Measurements from ENCODE around the gene KCNH5.

The KCNH5 gene

DNA sequence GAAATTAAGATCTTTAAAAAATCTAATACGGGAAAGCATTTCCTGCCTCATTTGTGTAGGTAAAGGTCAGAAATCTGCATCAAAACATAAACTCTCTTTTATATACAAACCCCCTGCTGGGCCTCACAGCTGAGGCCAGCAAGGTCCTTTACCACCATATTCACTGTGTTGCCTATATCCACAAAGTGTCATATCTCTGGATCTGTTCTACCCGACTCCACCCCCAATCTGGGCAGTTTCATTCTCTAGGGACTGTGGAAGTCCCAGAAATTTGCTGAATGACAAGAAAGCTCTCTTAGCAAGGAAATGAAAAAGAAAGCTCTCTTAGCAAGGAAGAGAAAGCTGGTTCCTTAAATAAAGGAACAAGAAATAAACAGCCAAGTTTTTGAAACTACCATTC is 301.7 kb downstream of the KCNH5 start:
- DNase-seq (ENCODE audit: low spot score), result no peak

DNA sequence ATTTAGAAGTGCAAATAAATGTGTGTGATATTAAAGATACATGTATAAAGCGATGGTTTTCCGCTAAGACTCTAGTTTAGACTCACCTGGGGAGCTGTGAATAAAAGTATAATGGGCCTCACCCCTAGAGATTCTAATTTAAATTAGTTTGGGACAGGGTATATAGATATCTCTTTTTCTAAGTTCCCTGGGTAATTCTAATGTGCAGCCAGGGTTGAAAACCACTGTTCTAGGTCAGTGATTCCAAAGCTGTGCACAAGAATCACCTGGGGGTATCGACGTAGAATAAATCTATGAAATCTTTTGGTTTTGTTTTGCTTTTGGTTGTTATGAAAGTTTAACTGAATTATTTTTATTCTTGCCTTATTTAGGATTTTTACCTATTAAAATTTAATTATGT is 302.1 kb downstream of the KCNH5 start:
- DNase-seq (ENCODE audit: low spot score), result no peak

DNA sequence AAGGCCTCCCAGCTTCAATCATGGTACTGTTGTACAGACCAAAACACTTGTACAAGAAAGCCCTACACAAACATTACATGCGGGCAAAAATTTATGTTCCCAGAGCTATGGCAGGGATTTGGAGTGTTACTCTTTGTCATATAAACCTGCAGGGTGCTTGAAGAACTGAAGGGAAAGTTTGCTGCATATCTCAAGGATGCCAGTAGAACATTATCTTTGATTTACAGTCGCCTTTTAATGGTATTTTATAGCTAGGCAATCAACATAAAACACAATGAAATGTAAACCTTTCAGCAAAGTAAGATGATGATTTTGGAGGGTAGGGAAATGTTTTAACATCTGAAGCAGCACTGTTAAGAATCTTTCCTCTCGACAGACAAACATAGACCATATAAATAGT is 305.6 kb downstream of the KCNH5 start:
- no peak for DNase-seq (ENCODE audit: low spot score)

DNA sequence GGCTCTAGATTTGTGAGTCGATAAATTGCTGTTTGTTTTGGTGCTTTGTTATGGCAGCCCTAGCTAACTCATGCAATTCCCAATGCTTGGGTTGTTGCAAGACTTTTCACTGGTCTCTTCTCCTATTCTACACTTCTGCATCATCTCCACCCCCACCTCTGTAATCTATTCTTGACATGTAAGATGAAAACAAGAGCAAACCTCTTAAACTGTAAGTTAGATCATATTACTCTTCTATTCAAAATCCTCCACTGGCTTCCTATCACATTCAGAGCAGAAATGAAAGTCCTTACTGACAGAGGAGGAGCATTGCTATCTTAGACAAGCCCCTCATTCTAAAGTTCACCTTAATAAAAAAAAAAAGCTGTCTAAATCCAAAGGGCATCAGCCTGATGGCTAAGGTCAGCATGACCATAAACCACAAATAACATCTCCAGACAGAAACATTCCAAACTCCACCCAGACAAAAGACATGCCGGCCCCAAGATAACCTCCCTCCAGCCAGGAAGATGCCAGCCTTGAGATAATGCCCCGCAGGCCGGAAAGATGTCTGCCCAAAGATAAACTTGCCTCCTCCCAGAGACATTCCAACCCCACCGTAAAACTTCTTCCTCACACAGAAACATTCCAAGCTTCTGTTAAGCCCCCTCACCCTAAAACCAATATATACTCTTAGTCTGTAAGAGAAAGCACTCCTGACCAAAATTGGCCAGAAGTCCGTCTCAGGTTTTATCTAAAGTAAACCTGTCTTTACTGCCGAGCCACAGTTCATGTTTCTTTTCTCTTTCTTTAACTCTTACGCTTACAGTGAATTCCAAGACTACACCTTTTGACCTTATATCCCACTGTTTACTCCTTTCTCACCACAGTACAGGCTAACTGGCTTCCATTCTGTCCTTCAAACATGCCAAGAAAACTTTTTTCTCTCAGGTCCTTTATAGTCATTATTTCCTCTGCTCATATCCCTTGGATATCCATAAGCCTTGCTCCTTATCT is 308.9 kb downstream of the KCNH5 start:
- no peak for DNase-seq (ENCODE audit: low spot score)

DNA sequence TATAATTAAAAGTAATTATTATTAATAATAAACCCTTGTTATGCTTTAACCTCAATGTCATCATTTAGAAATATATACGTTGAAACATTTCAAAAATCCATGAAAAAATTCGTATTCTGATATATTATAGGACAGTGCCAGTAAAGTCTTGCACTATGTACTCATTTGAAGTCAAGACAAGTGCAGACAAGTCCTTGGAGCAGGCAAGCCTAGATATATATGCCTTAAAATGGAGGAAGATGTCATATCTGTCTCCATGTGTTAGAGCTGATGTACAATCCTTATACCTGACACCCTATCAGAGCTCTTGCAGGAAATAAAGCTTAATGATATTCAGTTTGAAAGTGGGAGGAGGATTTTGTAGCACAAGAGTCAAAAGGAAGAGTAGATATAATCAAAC is 310.4 kb downstream of the KCNH5 start:
- DNase-seq (ENCODE audit: low spot score), result no peak

DNA sequence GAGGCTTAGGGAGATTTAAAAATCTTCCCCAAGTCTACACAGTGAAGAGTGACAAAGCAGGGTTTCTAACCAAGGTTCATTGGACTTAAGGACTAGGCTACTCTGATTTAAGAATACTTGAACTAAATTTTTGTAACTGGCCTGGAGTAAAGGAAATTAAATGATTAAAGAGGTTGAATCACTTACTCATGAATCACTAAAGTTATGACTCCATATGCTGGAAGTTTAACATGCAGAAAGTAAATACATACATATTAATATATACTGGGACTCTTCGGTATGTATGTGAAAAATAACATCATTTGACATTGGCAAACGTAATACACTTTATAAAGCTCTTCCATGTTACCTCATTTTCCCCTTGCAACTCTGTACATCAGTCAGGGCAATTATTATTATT is 322.9 kb downstream of the KCNH5 start:
- no peak for DNase-seq (ENCODE audit: low spot score)

DNA sequence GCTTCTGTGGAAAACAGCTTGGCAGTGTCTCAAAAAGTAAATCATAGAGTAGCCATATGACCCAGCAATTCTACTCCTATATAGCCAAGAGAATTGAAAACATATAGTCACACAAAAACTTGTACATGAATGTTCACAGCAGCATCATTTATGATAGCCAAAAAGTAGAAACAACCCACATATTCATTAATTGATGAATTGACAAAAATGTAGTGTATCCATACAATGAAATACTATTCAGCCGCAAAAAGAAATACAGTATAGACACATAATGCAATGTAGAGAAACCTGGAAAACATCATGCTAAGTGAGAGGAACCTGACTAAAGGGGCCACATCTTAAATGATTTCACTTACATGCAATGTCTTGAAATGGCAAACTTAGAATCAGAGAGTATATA is 326.6 kb downstream of the KCNH5 start:
- no peak for DNase-seq (ENCODE audit: low spot score)

DNA sequence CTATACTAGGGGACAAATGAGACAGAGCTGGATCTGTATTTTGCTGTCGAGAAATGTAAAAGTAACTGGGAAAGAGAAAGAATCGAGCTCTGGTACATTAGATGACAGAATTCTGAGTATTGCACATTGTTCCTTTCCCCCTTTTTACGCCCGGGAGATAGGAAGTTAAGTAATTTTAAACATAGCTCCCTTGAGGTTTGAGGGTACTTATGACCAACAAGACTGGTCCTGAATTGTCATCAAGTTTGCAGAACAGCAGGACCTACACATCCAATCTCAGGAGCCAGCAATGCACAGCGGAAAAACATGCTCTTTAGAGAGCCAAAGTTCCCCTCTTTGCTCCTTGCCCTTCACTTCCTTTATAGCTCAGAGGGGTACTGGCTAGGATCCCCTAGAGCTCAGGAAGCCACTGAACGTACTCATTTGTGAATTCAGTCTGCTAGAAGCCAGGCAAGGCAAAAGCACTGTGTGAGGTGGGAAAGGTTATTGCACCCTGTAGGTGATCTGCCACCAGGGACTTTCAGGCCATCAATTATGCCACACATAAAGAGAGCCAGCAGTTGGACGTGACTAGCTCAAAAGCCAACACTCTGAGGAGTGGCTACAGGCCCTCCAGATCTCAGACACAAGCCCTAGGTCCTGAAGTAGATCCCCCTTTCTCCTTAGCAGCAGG is 333.8 kb downstream of the KCNH5 start:
- DNase-seq (ENCODE audit: low spot score), result no peak

DNA sequence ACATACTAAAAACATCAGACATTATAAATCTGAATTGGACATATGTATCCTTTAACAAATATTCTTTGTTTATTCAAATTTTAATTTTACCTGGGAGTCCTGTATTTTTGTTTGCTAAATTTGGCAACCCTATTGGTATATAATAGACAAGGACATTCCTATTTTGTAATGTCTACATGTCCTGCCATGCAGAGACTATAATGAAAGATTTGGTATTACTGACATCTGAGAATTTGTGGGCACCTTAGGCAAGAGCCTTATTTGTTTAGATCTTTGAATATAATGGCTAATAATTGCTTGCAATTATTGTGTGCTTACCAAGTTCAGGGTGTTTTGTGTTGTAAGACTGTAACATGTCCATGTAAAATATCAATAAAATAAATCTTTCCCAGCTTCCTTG is 334.4 kb downstream of the KCNH5 start:
- no peak for DNase-seq (ENCODE audit: low spot score)

DNA sequence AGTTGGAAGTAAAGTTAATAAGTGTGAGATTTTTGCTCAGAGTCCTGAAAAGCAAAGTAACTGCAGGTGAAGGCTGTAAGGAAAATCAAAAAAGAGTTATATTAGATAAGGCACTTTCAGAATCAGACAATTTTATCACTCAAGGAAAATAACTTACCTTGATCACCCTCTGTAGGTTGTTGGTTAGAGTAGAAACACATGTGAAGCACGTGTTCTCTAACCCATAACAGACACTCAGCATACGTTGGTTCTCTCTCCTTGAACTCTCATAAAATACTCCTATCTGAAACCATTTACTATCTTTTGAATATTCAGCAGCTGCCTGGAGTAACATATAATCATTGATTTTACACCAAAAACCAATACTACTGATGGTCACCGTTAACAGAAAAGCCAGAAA is 335.5 kb downstream of the KCNH5 start:
- DNase-seq (ENCODE audit: low spot score), result no peak

DNA sequence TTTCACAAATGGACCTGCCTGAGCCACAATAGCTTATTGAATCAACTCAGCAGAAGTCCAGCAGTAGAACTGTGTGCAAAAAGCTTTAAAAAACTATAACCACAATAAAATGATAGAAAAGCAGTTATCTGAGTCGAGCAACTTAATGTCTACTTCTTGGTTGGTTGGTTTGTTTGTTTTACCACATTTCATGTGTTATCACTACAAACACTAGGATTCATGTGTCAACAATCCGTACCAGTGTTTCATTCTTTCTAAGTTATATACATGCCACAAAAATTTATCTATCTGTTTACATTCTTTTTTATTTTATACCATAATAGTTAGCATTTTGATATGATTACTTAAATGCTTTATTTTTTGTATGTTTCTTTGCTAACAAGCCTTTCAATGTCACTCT is 339.0 kb downstream of the KCNH5 start:
- DNase-seq (ENCODE audit: low spot score), result no peak

DNA sequence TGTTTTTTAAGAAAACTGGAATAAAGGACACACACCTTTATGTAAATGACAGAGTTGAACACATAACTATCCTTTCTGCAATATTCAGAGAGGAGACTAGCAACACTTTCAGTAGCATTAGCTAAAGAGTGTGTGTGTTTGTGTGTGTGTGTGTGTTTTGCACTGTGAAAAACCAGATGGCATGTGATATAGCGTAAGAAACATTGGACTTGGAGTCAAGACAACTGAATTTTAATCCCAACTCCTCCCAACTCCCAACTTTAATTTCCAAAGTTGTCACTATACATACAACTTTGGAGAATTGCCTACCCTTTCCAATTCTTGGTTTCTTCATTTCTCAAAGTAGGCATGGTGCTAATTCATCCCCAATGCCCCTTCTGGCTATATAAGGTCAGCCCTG is 347.8 kb downstream of the KCNH5 start:
- DNase-seq (ENCODE audit: low spot score), result no peak

DNA sequence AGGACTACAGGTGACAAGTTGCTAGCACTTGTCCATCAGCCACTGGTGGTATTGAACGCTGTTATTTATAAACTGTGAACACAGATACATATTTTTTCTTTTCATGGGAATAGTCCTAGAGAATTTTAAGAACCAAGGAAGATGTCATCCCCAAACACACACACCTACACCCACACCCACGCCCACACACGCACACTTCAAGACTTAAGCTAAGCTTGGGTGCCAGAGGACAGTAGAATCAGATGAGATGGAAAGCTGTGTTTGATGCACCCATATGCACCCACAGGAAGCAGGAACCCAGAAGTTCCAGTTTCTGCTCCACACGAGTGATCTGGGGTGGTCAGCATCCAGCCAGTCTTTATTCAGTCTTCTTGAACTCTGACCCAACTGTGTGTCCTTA is 348.3 kb downstream of the KCNH5 start:
- DNase-seq (ENCODE audit: low spot score), result no peak

DNA sequence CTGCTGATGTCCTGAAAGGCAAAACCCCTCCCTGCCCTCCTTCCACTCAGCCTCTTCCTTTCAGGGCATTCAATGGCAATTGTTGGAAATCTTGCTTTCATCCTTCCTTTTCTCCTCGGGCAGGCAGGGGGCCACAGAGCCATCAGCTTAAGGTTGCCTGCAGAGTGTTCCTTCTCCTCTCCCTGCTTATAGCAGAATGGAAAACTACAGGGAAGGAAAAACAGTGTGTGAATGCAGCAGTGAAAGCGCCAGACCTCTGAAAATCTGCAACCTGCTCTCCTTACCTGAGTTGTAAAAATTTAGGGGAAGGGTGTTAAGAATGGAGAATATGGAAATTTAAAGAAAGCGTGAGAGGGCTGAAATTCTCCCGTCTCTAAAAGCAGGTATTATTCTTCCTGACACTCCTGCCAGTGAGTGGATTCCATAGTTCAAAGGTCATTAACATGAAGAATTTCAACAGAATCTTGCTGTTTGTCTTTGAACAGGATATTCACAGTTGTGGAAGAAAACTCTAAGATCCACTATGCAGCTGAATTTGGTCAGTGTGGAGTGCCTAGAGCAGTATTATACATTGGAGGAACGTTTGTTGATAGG is 348.8 kb downstream of the KCNH5 start:
- no peak for DNase-seq (ENCODE audit: low spot score)

DNA sequence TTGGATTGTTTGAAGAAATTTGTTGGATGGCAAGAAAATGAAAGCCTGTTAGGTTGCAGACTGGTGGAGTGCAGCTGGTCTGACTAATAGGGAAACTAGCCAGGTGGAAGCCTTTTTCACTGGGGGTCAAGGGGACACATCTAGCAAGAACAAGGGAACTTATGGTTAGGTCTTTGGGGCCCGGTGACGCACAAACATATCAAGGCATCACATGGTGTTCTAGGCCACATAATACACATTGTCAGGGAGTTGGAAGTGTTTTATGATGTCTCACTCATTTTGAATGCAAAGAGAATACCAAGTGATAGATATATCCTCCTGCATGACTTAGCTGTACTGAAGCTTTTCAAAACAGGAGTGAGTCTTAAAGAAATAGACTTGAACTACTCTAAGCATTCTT is 351.2 kb downstream of the KCNH5 start:
- DNase-seq (ENCODE audit: low spot score), result no peak

DNA sequence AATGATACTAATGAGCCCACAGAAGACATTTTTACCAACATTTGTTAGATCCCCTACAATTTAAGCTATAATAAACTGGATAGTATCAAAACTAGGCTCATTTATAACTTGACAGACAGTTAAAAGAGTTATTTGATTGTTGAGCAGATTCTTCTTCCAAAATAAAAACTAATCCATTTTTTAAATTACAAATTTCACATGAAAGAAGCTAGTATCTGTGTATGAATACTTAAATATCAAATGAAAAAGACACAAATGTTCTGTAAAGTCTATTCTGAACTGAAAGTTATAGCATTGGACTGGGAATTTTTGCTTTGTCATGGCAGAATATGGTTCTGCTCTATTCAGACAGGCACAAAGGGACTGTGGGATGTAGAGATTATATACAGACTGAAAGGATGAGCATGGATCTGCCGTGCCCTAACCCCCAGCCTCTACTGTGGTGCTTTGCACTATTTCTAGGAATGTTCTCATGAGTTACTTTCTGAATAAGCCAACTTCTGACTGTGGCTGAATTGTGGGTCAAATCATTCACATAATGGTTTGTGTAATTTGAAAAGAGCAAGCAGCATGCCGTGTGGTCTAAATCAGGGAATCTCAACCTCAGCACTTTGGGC is 352.7 kb downstream of the KCNH5 start:
- DNase-seq (ENCODE audit: low spot score), result no peak

DNA sequence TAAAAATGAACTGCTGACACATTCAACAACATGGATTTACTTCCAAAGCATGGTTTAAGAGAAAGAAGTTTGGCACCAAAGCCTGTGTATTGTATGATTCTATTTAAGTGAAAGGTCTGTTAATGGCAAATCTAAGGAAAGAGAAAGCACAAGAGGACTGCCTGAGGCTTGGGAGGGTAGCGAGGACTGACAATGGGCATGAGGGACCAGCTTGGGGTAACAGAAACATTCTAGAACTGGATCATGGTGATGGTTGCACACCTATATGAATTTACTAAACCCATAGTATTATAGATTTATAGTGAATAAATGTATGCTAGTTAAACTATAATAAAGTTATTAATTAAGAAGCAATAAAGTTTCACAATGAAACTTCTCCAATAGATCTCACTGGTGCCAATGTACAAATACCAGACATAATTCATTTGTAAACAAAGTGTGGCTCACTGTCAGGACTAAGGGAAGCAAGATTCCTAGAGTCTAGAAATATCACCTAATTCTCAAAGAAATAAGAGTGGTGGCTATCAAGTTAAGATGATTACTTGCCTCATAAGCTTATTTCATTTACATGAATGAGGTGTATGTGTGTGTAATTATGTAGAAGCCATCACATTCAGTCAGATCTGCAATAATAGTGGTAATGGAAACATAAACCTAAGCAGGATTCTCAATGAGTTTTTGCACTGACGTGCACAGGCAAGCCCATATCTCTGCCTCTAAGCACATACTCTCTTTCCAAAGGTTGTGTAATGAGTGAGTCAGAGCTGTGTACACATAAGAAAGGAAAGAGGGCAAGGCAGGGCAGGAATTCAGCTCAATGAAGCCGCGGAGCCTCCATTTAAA is 353.4 kb downstream of the KCNH5 start:
- DNase-seq (ENCODE audit: low spot score), result no peak

DNA sequence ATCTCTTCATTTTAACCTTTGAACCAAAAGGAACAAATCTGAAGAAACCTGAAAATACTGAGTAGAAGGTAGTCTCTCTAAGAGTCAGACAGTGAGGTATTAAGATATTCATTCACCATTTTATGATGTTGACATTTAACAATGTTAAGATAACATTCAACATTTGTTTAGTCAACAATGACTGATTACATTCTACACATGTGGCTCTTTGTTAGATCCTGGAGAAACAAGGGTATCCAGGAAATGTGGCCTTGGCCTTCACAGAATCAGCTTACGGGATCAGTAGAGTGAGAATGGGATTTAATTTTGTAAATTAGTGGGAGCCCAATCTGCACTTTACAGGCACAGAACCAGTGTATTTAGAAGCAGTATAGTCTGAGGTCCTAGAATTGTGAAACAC is 355.5 kb downstream of the KCNH5 start:
- no peak for DNase-seq (ENCODE audit: low spot score)

DNA sequence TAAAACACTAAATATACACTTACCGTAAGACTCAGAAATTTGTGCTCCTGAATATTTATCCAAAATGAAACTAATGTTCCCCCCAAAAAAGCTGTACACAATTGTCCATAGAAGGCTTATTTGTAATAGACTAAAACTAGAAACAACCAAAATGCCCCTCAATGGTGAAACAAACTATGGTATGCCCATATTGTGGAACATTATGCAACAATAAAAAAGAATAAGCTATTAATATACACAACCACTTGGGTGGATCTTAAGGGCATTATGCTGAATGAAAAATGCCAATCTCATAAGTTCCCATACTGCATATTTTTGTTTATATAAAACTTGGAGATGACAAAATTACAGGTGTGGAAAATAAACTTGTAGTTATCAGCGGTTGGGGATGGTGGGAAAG is 357.4 kb downstream of the KCNH5 start:
- DNase-seq (ENCODE audit: low spot score), result no peak

DNA sequence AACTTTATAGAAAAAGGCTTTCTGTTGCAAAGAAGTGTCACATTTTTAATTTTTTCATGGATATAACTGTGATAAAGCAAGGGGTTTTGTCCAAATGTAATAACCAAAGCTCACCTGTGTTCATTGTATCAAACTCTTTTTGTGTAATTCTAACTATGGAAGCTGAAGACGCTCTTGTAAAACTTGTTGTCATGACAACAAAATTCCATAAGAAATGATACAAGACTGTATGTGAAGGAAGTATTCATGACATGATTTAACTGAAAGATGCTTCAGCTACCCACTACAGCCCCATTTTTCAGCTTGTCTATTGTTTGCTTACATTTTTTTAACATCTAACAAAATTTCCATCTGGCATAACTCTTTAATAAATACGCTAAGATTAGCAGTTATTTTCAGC is 360.9 kb downstream of the KCNH5 start:
- no peak for DNase-seq (ENCODE audit: low spot score)

DNA sequence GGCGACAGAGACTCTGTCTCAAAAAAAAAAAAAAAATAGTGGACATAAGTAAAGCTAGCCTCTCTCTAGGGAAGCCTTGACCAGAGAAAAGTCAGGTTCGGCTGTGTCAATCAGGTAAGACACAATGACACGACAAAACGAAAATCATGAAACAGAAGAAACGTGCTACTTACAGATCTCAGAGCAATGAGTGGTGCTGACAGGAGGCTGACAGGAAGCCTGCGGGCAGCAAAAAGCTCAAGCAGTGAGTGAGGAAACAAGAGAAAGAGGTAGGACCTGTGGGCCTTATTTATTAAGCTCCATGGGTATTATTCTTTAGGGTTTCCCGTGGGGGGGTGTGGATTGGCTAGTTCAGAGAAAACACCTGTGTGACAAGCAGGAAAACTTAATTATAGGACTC is 363.1 kb downstream of the KCNH5 start:
- DNase-seq (ENCODE audit: low spot score), result no peak

Measured in hematopoietic multipotent progenitor cell treated with erythropoietin and hydrocortisone succinate and interleukin-3 and kit ligand, for 15 days (in vitro differentiated cells).